T-cell (primary cell): ENCODE results near the gene PLXNA3. TPM values are rescaled to one million over a fixed set of nuclear protein-coding genes. Genes with fewer than 3 reads are reported as not detected.

ENCODE experiments used
- ATAC-seq, 4 experiments: fragments of 200-7000 bp in 3 of 4; fragments of 150-1000 bp in 1 of 4; cut with Tn5 transposase; replicated peaks in 1 of 4; 1 replicate in 3 of 4; 2 replicates in 1 of 4; pipeline ENCODE4 v1.10.0; 2021; ENCODE audit warnings: moderate library complexity in 3 of 4, mild to moderate bottlenecking in 2 of 4, moderate number of reproducible peaks in 1 of 4
- CTCF ChIA-PET, 2 donors: fragments of 300-600 bp; sonication (Branson Sonifier 250); formaldehyde crosslinking; loops; one replicate each; lab custom pipeline; 2022; ENCODE audit warnings: antibody characterized with exemption in 2 of 2; lab: Charles Lee
- POLR2A ChIA-PET, 2 donors: fragments of 300-600 bp; sonication (Branson Sonifier 250); formaldehyde crosslinking; loops; one replicate each; lab custom pipeline; 2022; ENCODE audit warnings: antibody characterized with exemption in 2 of 2; lab: Charles Lee
- DNase-seq, 35 experiments: peaks; one replicate each; pipeline versions ENCODE4 v3.0.0 to v3.0.0-alpha.2; 2013 to 2023
- H3K27ac ChIP-seq: one replicate; pipeline ENCODE4 v1.5.1; 2013; ENCODE audit warnings: low read length
- H3K27me3 ChIP-seq, 2 experiments: replicated peaks in 1 of 2; 1 replicate in 1 of 2; 2 replicates in 1 of 2; pipeline versions ENCODE4 v1.6.1 to v1.7.0; 2013; ENCODE audit warnings: low read length in 1 of 2, mixed read lengths in 1 of 2; ENCODE audit not compliant: control insufficient read depth in 2 of 2, insufficient read depth in 2 of 2; ENCODE audit errors: extremely low read depth in 1 of 2
- H3K36me3 ChIP-seq, 2 donors: 1 replicate in 1 of 2; 2 replicates in 1 of 2; pipeline versions ENCODE4 v1.6.1 to v1.7.0; 2013; ENCODE audit warnings: low read length in 1 of 2; ENCODE audit not compliant: control insufficient read depth in 2 of 2, insufficient read depth in 1 of 2; ENCODE audit errors: extremely low read depth in 1 of 2
- H3K4me1 ChIP-seq, 2 experiments: 1 replicate in 1 of 2; 2 replicates in 1 of 2; pipeline versions ENCODE4 v1.6.1 to v1.7.0; 2013; ENCODE audit warnings: low read length in 2 of 2, mixed read lengths in 1 of 2; ENCODE audit not compliant: insufficient read depth in 2 of 2, control insufficient read depth in 1 of 2; ENCODE audit errors: extremely low read depth in 1 of 2
- H3K4me3 ChIP-seq, 2 donors: 1 replicate in 1 of 2; 2 replicates in 1 of 2; pipeline versions ENCODE4 v1.5.1 to v1.7.0; 2013; ENCODE audit warnings: mild to moderate bottlenecking in 2 of 2, low read length in 1 of 2, moderate library complexity in 1 of 2; ENCODE audit not compliant: control insufficient read depth in 1 of 2; ENCODE audit errors: extremely low read depth in 1 of 2
- H3K9me3 ChIP-seq: 2 replicates; pipeline ENCODE4 v1.7.0; 2013
- H3K27ac Mint-ChIP-seq, 2 donors: one replicate each; pipeline ENCODE4 v1.8.0; 2020 to 2021; ENCODE audit warnings: mild to moderate bottlenecking in 2 of 2, mixed read lengths in 2 of 2
- H3K27me3 Mint-ChIP-seq, 2 donors: one replicate each; pipeline ENCODE4 v1.8.0; 2021 to 2022; ENCODE audit warnings: mixed read lengths in 2 of 2
- H3K36me3 Mint-ChIP-seq: one replicate; pipeline ENCODE4 v1.8.0; 2021; ENCODE audit warnings: mixed read lengths
- H3K4me1 Mint-ChIP-seq, 3 donors: one replicate each; pipeline ENCODE4 v1.8.0; 2020 to 2022; ENCODE audit warnings: mixed read lengths in 3 of 3, mild to moderate bottlenecking in 1 of 3
- H3K4me3 Mint-ChIP-seq, 3 donors: one replicate each; pipeline ENCODE4 v1.8.0; 2020 to 2022; ENCODE audit warnings: mild to moderate bottlenecking in 3 of 3, mixed read lengths in 3 of 3, moderate library complexity in 3 of 3
- H3K9me3 Mint-ChIP-seq, 3 donors: one replicate each; pipeline ENCODE4 v1.8.0; 2020 to 2022; ENCODE audit warnings: mixed read lengths in 3 of 3
- WGBS: methylation state at CpG from one replicate; pipeline ENCODE4 v1.1.5; 2013; ENCODE audit warnings: missing lambda C conversion rate; ENCODE audit not compliant: insufficient coverage; 5-methylcytosine and 5-hydroxymethylcytosine counted together
- total RNA-seq, 35 experiments: library from RNA in 6 of 35; stranded (reverse) in 6 of 35; fragments of 120-200 nt in 1 of 35; gene quantifications; one replicate each; pipeline versions ENCODE4 v1.2.1 to v1.2.4 and lab custom pipeline; 2013 to 2026

PLXNA3 gene
- total RNA-seq, 5 donors from 2014 or later (not counting 1 experiment from before 2014, with no cell fraction given), result 48.1 to 87.0 (median 72.9) TPM

GRCh38 chrX:154470914-154471568 lies 13.0 kb downstream of the PLXNA3 start:
- no peak for ATAC-seq
- Mint-ChIP-seq H3K27ac (no peak overlapping the region), H3K4me1 (peaks cover 0 to 3% (median 0%) of the 10 kb centered on the region in 3 donors), H3K9me3 (no peaks in the 10 kb centered on the region), H3K27me3 (no peaks in the 10 kb centered on the region), H3K36me3 (no peaks in the 10 kb centered on the region), H3K4me3 (no peak overlapping the region)
- H3K9me3 ChIP-seq, result no peaks in the 10 kb centered on the region
- peaks cover 6 to 40% of the 10 kb centered on the region in 2 donors for H3K36me3 ChIP-seq
- no peak overlapping the region for H3K27ac ChIP-seq
- POLR2A ChIA-PET, result no interaction called here
- no peaks in the 10 kb centered on the region for H3K4me1 ChIP-seq
- 97% methylated on average over 5 of the region's 23 CpGs for WGBS
- DNase-seq, result no peak
- no peaks in the 10 kb centered on the region for H3K27me3 ChIP-seq
- H3K4me3 ChIP-seq, result no peak overlapping the region
- CTCF ChIA-PET, result no interaction called here

- Histone ChIP-seq H3K9me3 (no peaks in the 10 kb centered on the region), H3K4me3 (no peak overlapping the region), H3K27ac (no peak overlapping the region), H3K27me3 (no peaks in the 10 kb centered on the region), H3K36me3 (peaks cover 0 to 34% of the 10 kb centered on the region in 2 donors), H3K4me1 (peaks cover 4 to 6% of the 10 kb centered on the region in 2 experiments)
- 100% methylated on average over 3 of the region's 23 CpGs for WGBS
- no peak overlapping the region for H3K27ac Mint-ChIP-seq
- POLR2A ChIA-PET, result no interaction called here
- no peaks in the 10 kb centered on the region for H3K36me3 Mint-ChIP-seq
- peaks cover 0 to 8% (median 1%) of the 10 kb centered on the region in 3 donors for H3K4me1 Mint-ChIP-seq
- H3K4me3 Mint-ChIP-seq, result no peak overlapping the region
- H3K9me3 Mint-ChIP-seq, result no peaks in the 10 kb centered on the region
- DNase-seq, result no peak
- CTCF ChIA-PET, result no interaction called here
- no peaks in the 10 kb centered on the region for H3K27me3 Mint-ChIP-seq
- peak in 1 of 4 experiments; percentile 7 for ATAC-seq
These were observed 14.0 kb downstream of the PLXNA3 start for GRCh38 chrX:154471839-154472684.

- ChIA-PET POLR2A (interaction anchor here in 1 of 2 donors (0.6 kb wide), 1 partner anchor 22 kb away, joined by 3 read pairs; no protein-coding TSS in a partner anchor), CTCF (no interaction called here)
- Mint-ChIP-seq H3K36me3 (no peaks in the 10 kb centered on the region), H3K4me3 (no peak overlapping the region), H3K27me3 (no peaks in the 10 kb centered on the region), H3K27ac (no peak overlapping the region), H3K4me1 (peaks cover 5 to 17% (median 6%) of the 10 kb centered on the region in 3 donors), H3K9me3 (no peaks in the 10 kb centered on the region)
- WGBS, result 86% methylated on average over 4 of the region's 28 CpGs
- H3K27me3 ChIP-seq, result no peaks in the 10 kb centered on the region
- DNase-seq, result no peak
- peaks cover 0 to 27% of the 10 kb centered on the region in 2 donors for H3K36me3 ChIP-seq
- peaks cover 5 to 11% of the 10 kb centered on the region in 2 experiments for H3K4me1 ChIP-seq
- no peak for ATAC-seq
- H3K4me3 ChIP-seq, result no peak overlapping the region
- H3K27ac ChIP-seq, result no peak overlapping the region
- no peaks in the 10 kb centered on the region for H3K9me3 ChIP-seq
These were observed 14.9 kb downstream of the PLXNA3 start for GRCh38 chrX:154472685-154473632.

GRCh38 chrX:154473683-154474082 lies 15.6 kb downstream of the PLXNA3 start:
- CTCF ChIA-PET, result no interaction called here
- 60% methylated on average over 1 of the region's 7 CpGs for WGBS
- Histone ChIP-seq H3K27ac (no peak overlapping the region), H3K9me3 (no peaks in the 10 kb centered on the region), H3K36me3 (peaks cover 0 to 20% of the 10 kb centered on the region in 2 donors), H3K4me3 (no peak overlapping the region), H3K27me3 (no peaks in the 10 kb centered on the region), H3K4me1 (peaks cover 5 to 16% of the 10 kb centered on the region in 2 experiments)
- H3K36me3 Mint-ChIP-seq, result no peaks in the 10 kb centered on the region
- H3K9me3 Mint-ChIP-seq, result no peaks in the 10 kb centered on the region
- no peak for ATAC-seq
- no peaks in the 10 kb centered on the region for H3K27me3 Mint-ChIP-seq
- H3K27ac Mint-ChIP-seq, result peak overlapping the region in 1 of 2 donors; percentile 31
- no peak for DNase-seq
- no peak overlapping the region for H3K4me3 Mint-ChIP-seq
- POLR2A ChIA-PET, result interaction anchor here in 1 of 2 donors (0.6 kb wide), 1 partner anchor 21 kb away, joined by 3 read pairs; no protein-coding TSS in a partner anchor
- peaks cover 6 to 20% (median 6%) of the 10 kb centered on the region in 3 donors for H3K4me1 Mint-ChIP-seq

- 100% methylated on average over 2 of the region's 8 CpGs for WGBS
- ChIA-PET POLR2A (interaction anchor here in 1 of 2 donors (0.7 kb wide), 1 partner anchor 71 kb away, joined by 7 read pairs; no protein-coding TSS in a partner anchor), CTCF (interaction anchor here in 1 of 2 donors (0.6 kb wide), 1 partner anchor 18 kb away, joined by 4 read pairs; no protein-coding TSS in a partner anchor)
- Mint-ChIP-seq H3K36me3 (no peaks in the 10 kb centered on the region), H3K9me3 (no peaks in the 10 kb centered on the region), H3K27ac (peak overlapping the region; percentile 11 to 31), H3K4me3 (no peak overlapping the region), H3K4me1 (peaks cover 11 to 25% (median 13%) of the 10 kb centered on the region in 3 donors), H3K27me3 (peaks cover 0 to under 1% of the 10 kb centered on the region in 2 donors)
- Histone ChIP-seq H3K4me1 (peaks cover 5 to 26% of the 10 kb centered on the region in 2 experiments), H3K4me3 (no peak overlapping the region), H3K27ac (no peak overlapping the region), H3K36me3 (no peaks in the 10 kb centered on the region), H3K9me3 (no peaks in the 10 kb centered on the region), H3K27me3 (no peaks in the 10 kb centered on the region)
- ATAC-seq (no peak), DNase-seq (no peak)
These were observed 18.7 kb downstream of the PLXNA3 start for GRCh38 chrX:154476821-154477220.
